Activated T-cell treated with anti-CD3 and anti-CD28 coated beads for 4 hours (primary cell): ENCODE results near the gene FAM162A.
"Not testable (repeated sequence)": the region's sequence is repeated elsewhere in the genome, so short reads cannot be mapped to it uniquely, and the experiment has no call there.

Experiments
- DNase-seq: peaks from one replicate; pipeline ENCODE4 v3.0.0-alpha.2; 2020

Gene FAM162A, protein sequence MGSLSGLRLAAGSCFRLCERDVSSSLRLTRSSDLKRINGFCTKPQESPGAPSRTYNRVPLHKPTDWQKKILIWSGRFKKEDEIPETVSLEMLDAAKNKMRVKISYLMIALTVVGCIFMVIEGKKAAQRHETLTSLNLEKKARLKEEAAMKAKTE

DNA sequence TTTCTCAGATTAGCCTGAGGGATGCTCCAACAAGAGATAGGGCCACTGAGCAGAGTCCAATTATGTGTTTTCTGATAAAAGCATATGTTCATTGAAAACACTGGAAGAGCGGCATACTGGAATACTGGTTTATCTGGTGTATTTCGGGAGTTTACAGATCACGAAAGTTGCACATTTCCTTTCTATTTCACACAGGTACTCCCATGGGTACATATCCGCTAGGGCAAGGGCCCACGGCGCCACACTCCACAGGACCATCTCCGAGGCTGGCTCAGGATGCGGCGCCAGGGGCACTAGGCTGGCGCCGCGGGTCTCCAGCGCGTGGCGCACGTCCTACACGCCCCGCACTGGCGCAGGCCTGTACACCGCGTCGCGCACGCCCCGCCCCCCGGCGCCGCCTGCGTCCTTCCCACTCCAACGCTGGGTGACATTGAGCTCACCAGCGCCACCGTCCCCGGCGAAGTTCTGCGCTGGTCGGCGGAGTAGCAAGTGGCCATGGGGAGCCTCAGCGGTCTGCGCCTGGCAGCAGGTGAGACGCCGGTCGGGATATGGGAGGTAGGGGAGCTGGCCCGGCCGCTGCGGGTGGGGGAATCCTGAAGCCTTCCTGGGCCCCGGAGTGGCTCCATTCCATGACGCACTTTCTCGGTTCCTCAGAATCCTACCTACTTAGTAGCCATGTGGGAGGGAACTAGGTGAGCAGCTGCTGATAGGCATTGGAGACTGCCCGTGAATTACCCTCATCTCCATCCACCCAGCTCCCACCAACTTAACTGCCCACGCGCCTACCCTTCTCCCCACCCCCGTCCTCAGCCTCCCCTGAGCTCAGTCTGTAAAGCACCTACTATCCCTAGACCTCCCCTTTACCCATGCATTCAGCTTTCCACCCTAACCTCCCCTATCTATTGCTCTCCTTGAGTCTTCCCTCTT lies at the start of gene FAM162A:
Gene FAM162A (plus strand): TSS at position 412 of the 927 bp plus-strand sequence. CDS start 84 bp downstream, at position 496.
- DNase-seq: peak; percentile 85

DNA sequence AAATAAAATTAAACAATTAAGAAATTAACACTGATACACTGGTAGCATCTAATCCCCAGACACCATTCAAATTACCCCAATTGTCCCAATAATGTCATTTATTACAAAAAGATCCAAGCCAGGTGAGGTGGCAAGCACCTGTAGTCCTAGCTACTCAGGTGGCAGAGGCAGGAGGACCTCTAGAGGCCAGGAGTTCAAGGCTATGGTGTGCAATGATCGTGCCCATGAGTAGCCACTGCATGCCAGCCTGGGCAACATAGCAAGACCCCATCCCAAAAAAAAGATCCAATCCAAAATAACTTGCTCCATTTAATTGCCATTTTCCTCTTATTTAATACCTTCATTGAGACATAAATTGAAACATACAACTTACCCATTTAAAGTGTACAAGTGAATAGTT lies 41.2 kb upstream of the FAM162A start:
- DNase-seq: no peak

GRCh38 chr3:122343654-122344053 lies 40.3 kb upstream of the FAM162A start:
- DNase-seq: no peak

GRCh38 chr3:122349171-122349570 lies 34.8 kb upstream of the FAM162A start:
- DNase-seq: no peak

- DNase-seq: no peak
Measured at GRCh38 chr3:122350814-122351418, 33.1 kb upstream of the FAM162A start.

DNA sequence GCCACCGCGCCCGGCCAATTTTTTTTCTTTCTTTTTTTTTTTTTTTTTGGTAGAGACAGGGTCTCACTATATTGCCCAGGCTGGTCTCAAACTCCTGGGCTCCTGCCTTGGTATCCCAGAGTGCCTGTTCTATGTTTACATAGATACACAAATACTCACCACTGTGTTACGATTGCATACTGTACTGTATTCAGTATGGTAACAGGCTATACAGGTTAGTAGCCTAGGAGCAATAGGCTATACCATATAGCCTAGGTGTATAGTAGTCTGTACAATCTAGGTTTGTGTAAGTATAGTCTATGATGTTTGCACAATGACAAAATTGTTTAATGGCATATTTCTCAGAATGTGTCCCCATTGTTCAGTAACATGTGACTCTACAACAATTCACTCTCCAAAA lies 32.4 kb upstream of the FAM162A start:
- DNase-seq: no peak

GRCh38 chr3:122353215-122353614 lies 30.8 kb upstream of the FAM162A start:
- no peak for DNase-seq

GRCh38 chr3:122353893-122354401 lies 30.0 kb upstream of the FAM162A start:
- DNase-seq: no peak

GRCh38 chr3:122355612-122356011 lies 28.4 kb upstream of the FAM162A start:
- no peak for DNase-seq

GRCh38 chr3:122356402-122356801 lies 27.6 kb upstream of the FAM162A start:
- DNase-seq: no peak

GRCh38 chr3:122357828-122358702 lies 25.9 kb upstream of the FAM162A start:
- no peak for DNase-seq

GRCh38 chr3:122358703-122359032 lies 25.3 kb upstream of the FAM162A start:
- DNase-seq: no peak

- no peak for DNase-seq
Measured at GRCh38 chr3:122362026-122362425, 22.0 kb upstream of the FAM162A start.

GRCh38 chr3:122364490-122364889 lies 19.5 kb upstream of the FAM162A start:
- DNase-seq: no peak

- no peak for DNase-seq
Measured at GRCh38 chr3:122365073-122365472, 18.9 kb upstream of the FAM162A start.

DNA sequence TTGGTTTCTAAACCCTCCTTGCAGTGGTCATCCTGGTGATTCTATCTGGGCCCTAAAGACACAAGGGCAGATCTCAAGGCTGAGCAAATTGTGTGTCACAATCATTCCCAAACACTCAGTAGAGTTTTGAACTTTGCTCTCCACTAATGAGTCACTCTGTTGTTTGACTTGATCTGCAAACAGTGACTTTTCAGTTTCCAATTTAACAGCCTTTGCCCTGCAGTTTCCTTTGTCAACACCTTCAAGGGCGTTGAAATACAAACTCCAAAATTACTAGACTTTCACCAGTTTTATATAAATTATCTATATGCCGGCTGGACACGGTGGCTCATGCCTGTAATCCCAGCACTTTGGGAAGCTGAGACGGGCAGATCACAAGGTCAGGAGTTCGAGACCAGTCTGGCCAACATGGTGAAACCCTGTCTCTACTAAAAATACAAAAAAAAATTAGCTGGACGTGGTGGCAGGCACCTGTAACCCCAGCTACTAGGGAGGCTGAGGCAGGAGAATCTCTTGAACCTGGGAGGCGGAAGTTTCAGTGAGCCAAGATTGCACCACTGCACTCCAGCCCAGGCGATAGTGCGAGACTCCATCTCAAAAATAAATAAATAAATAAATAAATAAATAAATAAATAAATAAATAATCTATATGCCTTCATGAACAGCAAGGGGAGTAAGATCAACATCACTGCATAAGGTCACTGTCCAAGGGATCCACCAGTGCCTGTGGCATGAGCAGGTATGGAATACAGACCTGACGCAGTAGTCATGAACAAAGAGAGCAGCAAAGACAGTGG lies 18.2 kb upstream of the FAM162A start:
- DNase-seq: not testable (repeated sequence)

DNA sequence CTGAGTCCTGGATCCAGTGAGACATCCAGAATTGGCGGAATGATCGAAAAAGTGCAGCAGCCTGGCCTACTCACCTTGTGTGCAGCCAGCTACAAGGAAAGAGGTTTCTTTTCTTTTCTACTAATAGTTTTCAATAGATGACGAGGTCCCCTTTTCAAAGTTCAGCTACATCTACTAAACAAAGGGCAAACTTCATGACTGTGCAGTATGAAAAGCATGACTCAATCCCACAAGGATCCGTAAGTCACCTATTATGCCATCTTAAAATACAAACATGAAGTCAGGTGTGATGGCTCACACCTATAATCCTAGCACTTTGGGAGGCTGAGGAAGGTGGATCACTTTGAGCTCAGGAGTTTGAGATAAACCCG lies 17.6 kb upstream of the FAM162A start:
- no peak for DNase-seq

DNA sequence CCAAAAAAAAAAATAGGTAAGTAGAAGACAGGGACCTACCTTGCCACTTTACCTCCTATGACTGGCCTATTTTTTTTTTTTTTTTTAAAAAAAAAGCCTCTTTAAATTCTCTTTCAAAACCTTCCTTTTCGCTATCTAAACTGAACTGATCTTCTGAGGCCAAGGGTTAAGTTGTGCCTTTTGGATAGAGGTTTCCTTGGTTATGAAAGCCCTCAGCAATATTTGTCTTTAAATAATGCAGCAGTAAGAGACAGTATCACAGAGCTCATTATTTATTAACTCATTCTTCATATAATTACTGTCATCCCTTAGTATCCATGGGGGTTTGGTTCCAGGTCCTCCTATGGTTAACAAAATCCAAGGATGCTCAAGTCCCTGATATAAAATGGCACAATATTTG lies 9.9 kb upstream of the FAM162A start:
- no peak for DNase-seq

- no peak for DNase-seq
Measured at GRCh38 chr3:122377975-122378374, 6.0 kb upstream of the FAM162A start.

DNA sequence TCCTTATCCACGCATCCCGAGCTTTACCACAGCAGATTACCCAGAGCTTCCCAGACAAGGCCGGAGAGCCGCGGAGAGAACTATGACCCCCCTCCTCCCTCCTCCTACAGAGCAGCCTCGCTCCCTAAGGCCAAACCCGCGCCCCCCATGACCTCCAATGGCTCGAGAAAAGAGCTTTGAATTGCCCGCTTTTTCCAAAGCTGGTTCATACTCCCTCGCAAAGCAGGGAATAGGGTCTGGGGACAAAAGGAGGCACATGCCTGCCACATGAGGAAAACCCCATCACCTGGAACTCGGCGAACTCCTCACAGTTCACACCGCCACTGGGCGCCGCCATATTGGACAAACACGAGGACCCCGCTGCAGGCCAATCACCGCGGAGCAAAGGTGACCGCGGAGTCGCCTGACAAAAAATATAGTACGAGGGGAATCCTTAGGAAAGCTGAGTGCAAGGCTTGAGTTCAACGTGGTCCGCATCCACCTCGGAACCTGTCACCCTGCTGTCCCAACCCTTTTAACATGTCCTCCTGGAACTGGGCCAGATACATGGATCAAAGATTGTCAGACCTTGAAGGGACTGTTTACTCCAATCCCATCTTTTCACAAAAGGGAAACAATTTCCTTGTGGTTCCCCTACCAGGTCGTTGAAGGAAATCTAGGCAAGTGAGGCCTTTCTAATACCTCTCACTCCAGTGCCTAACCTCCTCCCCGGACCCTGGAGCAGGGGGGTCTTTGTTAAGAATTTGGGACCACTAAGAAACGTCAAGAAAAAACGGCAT lies 905 bp upstream of the FAM162A start, which contains the start of gene MIX23:
Gene MIX23 (minus strand): TSS at position 344 of the 779 bp plus-strand sequence. CDS start 7 bp downstream, at position 337.
- peak; percentile 80 for DNase-seq

GRCh38 chr3:122387709-122388108 lies 3.7 kb downstream of the FAM162A start:
- no peak for DNase-seq
